HepG2 (cell line): ENCODE data around the gene OSM. TPM values are rescaled to one million over a fixed set of nuclear protein-coding genes. Genes with fewer than 3 reads are reported as not detected.

Experiments
- ATAC-seq: fragments of 200-7000 bp; cut with Tn5 transposase; 3 replicates; pipeline ENCODE4 v1.9.1; 2020; ENCODE audit warnings: mild to moderate bottlenecking, moderate library complexity
- BruUV-seq: library from RNA; stranded (reverse); fragments of 400-500 nt; replicated peaks from 2 replicates; lab custom pipeline; 2021; lab: Mats Ljungman, UMichigan
- CTCF ChIA-PET: fragments of 300-600 bp; formaldehyde crosslinking; extraction: SDS; loops from one replicate; lab custom pipeline; 2021; ENCODE audit warnings: low total read pairs, inconsistent platforms, low intra/inter-chr PET ratio; lab: Yijun Ruan, JAX
- POLR2A ChIA-PET: fragments of 350-600 bp; sonication (Branson Sonifier 250); formaldehyde crosslinking; loops from one replicate; lab custom pipeline; 2020; ENCODE audit warnings: antibody characterized with exemption, inconsistent platforms; lab: Yijun Ruan, JAX
- DNase-seq: peaks from one replicate; pipeline ENCODE4 v3.0.0-alpha.2; 2015; ENCODE audit warnings: low spot score
- FAIRE-seq: peaks from 3 replicates; lab custom pipeline; 2011; peaks lifted over from hg19 to GRCh38; lab: Jason Lieb, UNC
- H2AFZ ChIP-seq: one replicate; pipeline ENCODE4 v1.6.1; 2011; ENCODE audit warnings: low read length, inconsistent platforms
- H3K27ac ChIP-seq: fragments of 300-600 bp; 3 replicates; pipeline ENCODE4 v1.8.0; 2011; ENCODE audit warnings: mixed run types, mild to moderate bottlenecking, mixed read lengths, low read length, inconsistent platforms; ENCODE audit not compliant: insufficient read depth; ENCODE audit errors: extremely low read length
- H3K27me3 ChIP-seq, 2 experiments: fragments of 200-600 bp in 1 of 2; 2 replicates in 1 of 2; 3 replicates in 1 of 2; pipeline versions ENCODE4 v1.6.0 to v1.8.0; 2011; ENCODE audit warnings: low read length in 2 of 2, mild to moderate bottlenecking in 2 of 2, moderate library complexity in 2 of 2, inconsistent platforms in 1 of 2; ENCODE audit not compliant: insufficient read depth in 2 of 2, control insufficient read depth in 1 of 2
- H3K36me3 ChIP-seq, 2 experiments: fragments of 200-600 bp in 1 of 2; replicated peaks in 1 of 2; 2 replicates in 1 of 2; 3 replicates in 1 of 2; pipeline versions ENCODE4 v1.5.1 to v1.8.0; 2011; ENCODE audit warnings: low read length in 2 of 2, inconsistent platforms in 1 of 2; ENCODE audit not compliant: insufficient read depth in 2 of 2, control insufficient read depth in 1 of 2
- H3K4me1 ChIP-seq: 2 replicates; pipeline ENCODE4 v1.5.1; 2012; ENCODE audit warnings: low read length, inconsistent platforms; ENCODE audit not compliant: insufficient read depth
- H3K4me2 ChIP-seq: 2 replicates; pipeline ENCODE4 v1.6.0; 2011; ENCODE audit warnings: low read depth, low read length, inconsistent platforms
- H3K4me3 ChIP-seq, 3 experiments: fragments of 200-600 bp in 1 of 3; sonication (generic), shearing (Covaris generic) in 1 of 3; replicated peaks in 1 of 3; 2 replicates each; pipeline ENCODE4 v1.5.1; 2011 to 2016; ENCODE audit warnings: low read length in 3 of 3, inconsistent platforms in 2 of 3, low read depth in 2 of 3, mild to moderate bottlenecking in 2 of 3, control low read depth in 1 of 3, mixed read lengths in 1 of 3; ENCODE audit not compliant: insufficient read depth in 1 of 3
- H3K79me2 ChIP-seq: one replicate; pipeline ENCODE4 v1.6.1; 2011; ENCODE audit warnings: low read length, inconsistent platforms; ENCODE audit not compliant: insufficient read depth
- H3K9ac ChIP-seq: 2 replicates; pipeline ENCODE4 v1.6.0; 2011; ENCODE audit warnings: mild to moderate bottlenecking, low read depth, low read length, inconsistent platforms; ENCODE audit not compliant: insufficient read depth
- H3K9me3 ChIP-seq: 2 replicates; pipeline ENCODE4 v1.5.1; 2012; ENCODE audit warnings: mild to moderate bottlenecking, low read length
- H4K20me1 ChIP-seq: 2 replicates; pipeline ENCODE4 v1.6.0; 2011; ENCODE audit warnings: inconsistent platforms, mild to moderate bottlenecking, low read length, moderate library complexity; ENCODE audit not compliant: insufficient read depth
- JUND ChIP-seq: sonication (generic); formaldehyde crosslinking; IDR thresholded peaks from 2 replicates; pipeline ENCODE4 v1.8.0; 2022; ENCODE audit warnings: mild to moderate bottlenecking, missing genetic modification reagents
- NR3C1 ChIP-seq: sonication (generic); formaldehyde crosslinking; IDR thresholded peaks from 2 replicates; pipeline ENCODE4 v1.4.0; 2020; ENCODE audit warnings: missing genetic modification reagents
- ZFP36 ChIP-seq: fragments of 150-350 bp; IDR thresholded peaks from 2 replicates; pipeline ENCODE4 v1.6.1; 2018; ENCODE audit warnings: borderline replicate concordance, low read length, low read depth; ENCODE audit not compliant: partially characterized antibody
- ZNF207 ChIP-seq: fragments of 450-650 bp; IDR thresholded peaks from 2 replicates; pipeline ENCODE4 v1.6.1; 2016; ENCODE audit warnings: antibody characterized with exemption, borderline replicate concordance
- ZNF629 ChIP-seq: sonication (generic); formaldehyde crosslinking; conservative IDR thresholded peaks from 2 replicates; pipeline ENCODE4 v1.5.0; 2020; ENCODE audit warnings: missing genetic modification reagents
- WGBS: methylation state at CpG from one replicate; pipeline ENCODE4 v1.1.6; 2017; ENCODE audit warnings: low lambda C conversion rate; 5-methylcytosine and 5-hydroxymethylcytosine counted together
- in situ Hi-C: cut with HindIII; loops from 2 replicates; pipeline ENCODE4 v1.10.0; 2017; ENCODE audit warnings: low pct_unique_long_range_greater_than_20kb; ENCODE audit not compliant: extremely low pct_ligation_motif_present
- intact Hi-C: fragments of 100-400 bp; cut with micrococcal nuclease; formaldehyde crosslinking; loops from one replicate; pipeline ENCODE4 v1.10.0; 2022; ENCODE audit not compliant: unreplicated experiment
- polyA plus RNA-seq, 8 experiments: library from polyadenylated mRNA; depleted of rRNA in 3 of 8; stranded (reverse) in 7 of 8; unstranded in 1 of 8; fragments of >200 nt; fragmentation: Illumina TruSeq in 4 of 8; extraction: Trizol in 4 of 8; gene quantifications; 2 replicates each; pipeline versions ENCODE4 v1.2.1 to v1.2.3, GENCODE V29; 2011 to 2016; ENCODE audit warnings: low read depth in 4 of 8, missing spikeins in 1 of 8, mixed read lengths in 1 of 8; ENCODE audit not compliant: insufficient read depth in 1 of 8
- total RNA-seq, 5 experiments: library from RNA; depleted of rRNA; stranded (reverse); fragments of >200 nt; fragmentation: Illumina TruSeq; extraction: Trizol; gene quantifications; 2 replicates each; pipeline ENCODE4 v1.2.3, GENCODE V29; 2016; ENCODE audit warnings: low read depth in 1 of 5

OSM gene
- total and polyA plus RNA-seq, 2 of the 13 experiments (the other 11 are each of a cell fraction or from before 2014, with no cell fraction given), result not detected

GRCh38 chr22:30221121-30221992 is 45.3 kb downstream of the OSM start:
- no peak for TF ChIP-seq JUND
- TF ChIP-seq ZNF629 (CRISPR knock-in tag), result peak; percentile 68; the same call in 1 of the 2 replicates
- Histone ChIP-seq H3K4me2 (0 out of 2 replicates have a peak overlapping the region, but pooled peaks have one; percentile 2), H3K79me2 (no peaks in the 10 kb centered on the region), H4K20me1 (no peaks in the 10 kb centered on the region), H2AFZ (no peak overlapping the region), H3K27me3 (peaks cover 5 to 39% of the 10 kb centered on the region in 2 experiments; a peak in 4 of 5 replicates), H3K27ac (no peak overlapping the region), H3K36me3 (no peaks in the 10 kb centered on the region), H3K9me3 (no peaks in the 10 kb centered on the region), H3K4me3 (no peak overlapping the region), H3K4me1 (peaks cover 56% of the 10 kb centered on the region), H3K9ac (no peak overlapping the region)
- in situ Hi-C loops (no loop called here), intact Hi-C loops (no loop called here)
- ChIA-PET CTCF (no interaction called here), POLR2A (interaction anchor here (1.5 kb wide), 1 partner anchor 13 kb away, joined by 4 read pairs; no protein-coding TSS in a partner anchor)
- FAIRE-seq, result no peak
- no peak for ATAC-seq
- no TSS peak for BruUV-seq
- no peak for DNase-seq
- 52% methylated on average over 26 of the region's 26 CpGs for WGBS

- DNase-seq (no peak), FAIRE-seq (no peak), ATAC-seq (no peak)
- ChIA-PET CTCF (no interaction called here), POLR2A (interaction anchor here (1.5 kb wide), 1 partner anchor 12 kb away, joined by 4 read pairs; no protein-coding TSS in a partner anchor)
- Histone ChIP-seq H3K27ac (no peak overlapping the region), H3K27me3 (peaks cover 2 to 30% of the 10 kb centered on the region in 2 experiments; a peak in 4 of 5 replicates), H3K9ac (no peak overlapping the region), H2AFZ (no peak overlapping the region), H3K36me3 (no peaks in the 10 kb centered on the region), H3K79me2 (no peaks in the 10 kb centered on the region), H3K4me3 (no peak overlapping the region), H4K20me1 (no peaks in the 10 kb centered on the region), H3K9me3 (no peaks in the 10 kb centered on the region), H3K4me2 (no peak overlapping the region), H3K4me1 (peaks cover 49% of the 10 kb centered on the region)
- intact Hi-C loops (no loop called here), in situ Hi-C loops (no loop called here)
- TF ChIP-seq ZNF207 (no peak), ZFP36 (peak; percentile 47), NR3C1 (CRISPR knock-in tag) (no peak)
- no TSS peak for BruUV-seq
- 53% methylated on average over 7 of the region's 7 CpGs for WGBS
Measured at GRCh38 chr22:30220338-30221012, 46.2 kb downstream of the OSM start.
